Measurements from ENCODE around the gene NUB1.

DNA sequence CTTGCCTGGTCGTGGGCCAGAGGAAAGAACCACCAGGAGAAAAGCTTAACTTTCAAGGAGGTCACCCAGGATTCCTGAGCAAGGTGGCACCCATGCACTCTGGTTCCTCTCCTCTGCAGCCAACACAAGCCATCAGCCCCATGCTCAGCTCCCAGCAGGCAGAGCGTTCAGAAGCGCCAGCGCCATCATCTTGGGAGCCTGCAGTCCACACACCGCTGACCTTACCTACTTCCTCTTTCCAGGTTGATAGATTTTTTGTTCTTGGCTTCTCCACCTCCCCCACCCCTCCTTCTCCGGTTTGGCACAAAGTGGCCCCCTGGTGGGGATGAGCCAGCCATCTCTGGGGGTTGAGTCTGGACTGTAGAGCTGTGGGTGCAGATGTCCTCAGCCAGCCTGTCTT is 69.9 kb downstream of the NUB1 start:
- TF ChIP-seq, protein P1, sequence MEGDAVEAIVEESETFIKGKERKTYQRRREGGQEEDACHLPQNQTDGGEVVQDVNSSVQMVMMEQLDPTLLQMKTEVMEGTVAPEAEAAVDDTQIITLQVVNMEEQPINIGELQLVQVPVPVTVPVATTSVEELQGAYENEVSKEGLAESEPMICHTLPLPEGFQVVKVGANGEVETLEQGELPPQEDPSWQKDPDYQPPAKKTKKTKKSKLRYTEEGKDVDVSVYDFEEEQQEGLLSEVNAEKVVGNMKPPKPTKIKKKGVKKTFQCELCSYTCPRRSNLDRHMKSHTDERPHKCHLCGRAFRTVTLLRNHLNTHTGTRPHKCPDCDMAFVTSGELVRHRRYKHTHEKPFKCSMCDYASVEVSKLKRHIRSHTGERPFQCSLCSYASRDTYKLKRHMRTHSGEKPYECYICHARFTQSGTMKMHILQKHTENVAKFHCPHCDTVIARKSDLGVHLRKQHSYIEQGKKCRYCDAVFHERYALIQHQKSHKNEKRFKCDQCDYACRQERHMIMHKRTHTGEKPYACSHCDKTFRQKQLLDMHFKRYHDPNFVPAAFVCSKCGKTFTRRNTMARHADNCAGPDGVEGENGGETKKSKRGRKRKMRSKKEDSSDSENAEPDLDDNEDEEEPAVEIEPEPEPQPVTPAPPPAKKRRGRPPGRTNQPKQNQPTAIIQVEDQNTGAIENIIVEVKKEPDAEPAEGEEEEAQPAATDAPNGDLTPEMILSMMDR (IDR thresholded peaks at IDR 0.05; ENCODE audit: low read depth, low read length, poor library complexity, severe bottlenecking): no peak
- no peak for TF ChIP-seq EZH2phosphoT487 (IDR thresholded peaks at IDR 0.05; ENCODE audit: borderline replicate concordance, low read length)
